ENCODE results near the gene TP53BP1.

The TP53BP1 gene

GRCh38 chr15:43410572-43411214 is 82.3 kb downstream of the TP53BP1 start:
- POLR2A ChIA-PET = interaction anchor here (0.6 kb wide), 1 partner anchor 193 kb away, joined by 3 read pairs; no protein-coding TSS in a partner anchor

GRCh38 chr15:43408789-43409188 is 84.2 kb downstream of the TP53BP1 start:
- Histone ChIP-seq H3K4me3 (ENCODE audit: control insufficient read depth in 1 of 7, extremely low read depth in 1 of 7, insufficient read depth in 4 of 7, low read depth in 2 of 7, low read length in 6 of 7) (no peak overlapping the region), H3K27me3 (replicated peaks in 2 of 5; ENCODE audit: control insufficient read depth in 4 of 5, insufficient read depth in 5 of 5, low read length in 4 of 5) (no peaks in the 10 kb centered on the region), H3K27ac (ENCODE audit: insufficient read depth in 1 of 2, low read depth in 1 of 2, low read length in 2 of 2, poor library complexity in 1 of 2, severe bottlenecking in 2 of 2) (no peak overlapping the region), H3K9me3 (ENCODE audit: control extremely low read depth in 1 of 5, control insufficient read depth in 4 of 5, insufficient read depth in 2 of 5, low read depth in 1 of 5, low read length in 4 of 5) (no peaks in the 10 kb centered on the region), H3K36me3 (ENCODE audit: control insufficient read depth in 4 of 4, insufficient read depth in 4 of 4, low read length in 3 of 4) (peaks cover 23 to 93% (median 63%) of the 10 kb centered on the region in 4 experiments), H3K4me1 (ENCODE audit: control extremely low read depth in 1 of 4, control insufficient read depth in 4 of 4, insufficient read depth in 4 of 4, low read length in 3 of 4) (no peaks in the 10 kb centered on the region)
- ChIA-PET POLR2A (interaction anchor here (0.5 kb wide), 1 partner anchor 1135 kb away, joined by 4 read pairs; no protein-coding TSS in a partner anchor), CTCF (interaction anchor here (0.5 kb wide), 1 partner anchor 349 kb away, joined by 3 read pairs; no protein-coding TSS in a partner anchor)
- no peak for DNase-seq
- 100% methylated on average over 4 of the region's 4 CpGs for WGBS (ENCODE audit: insufficient coverage)

More at GRCh38 chr15:43410572-43411214, 82.3 kb downstream of the TP53BP1 start:
- peaks cover 21 to 94% (median 60%) of the 10 kb centered on the region in 4 experiments for H3K36me3 ChIP-seq (ENCODE audit: control insufficient read depth in 4 of 4, insufficient read depth in 4 of 4, low read length in 3 of 4)
- H3K27ac ChIP-seq (ENCODE audit: insufficient read depth in 1 of 2, low read depth in 1 of 2, low read length in 2 of 2, poor library complexity in 1 of 2, severe bottlenecking in 2 of 2) = peak overlapping the region in 1 of 2 experiments; percentile 60
- CTCF ChIA-PET = interaction anchor here (1.3 kb wide), 1 partner anchor 14 kb away, joined by 5 read pairs; no protein-coding TSS in a partner anchor
- WGBS (ENCODE audit: insufficient coverage) = 100% methylated on average over 4 of the region's 5 CpGs
- H3K4me3 ChIP-seq (ENCODE audit: control insufficient read depth in 1 of 7, extremely low read depth in 1 of 7, insufficient read depth in 4 of 7, low read depth in 2 of 7, low read length in 6 of 7) = no peak overlapping the region
- no peaks in the 10 kb centered on the region for H3K9me3 ChIP-seq (ENCODE audit: control extremely low read depth in 1 of 5, control insufficient read depth in 4 of 5, insufficient read depth in 2 of 5, low read depth in 1 of 5, low read length in 4 of 5)
- no peaks in the 10 kb centered on the region for H3K27me3 ChIP-seq (replicated peaks in 2 of 5; ENCODE audit: control insufficient read depth in 4 of 5, insufficient read depth in 5 of 5, low read length in 4 of 5)
- peak in 1 of 3 donors; percentile 12 for DNase-seq
- H3K4me1 ChIP-seq (ENCODE audit: control extremely low read depth in 1 of 4, control insufficient read depth in 4 of 4, insufficient read depth in 4 of 4, low read length in 3 of 4) = no peaks in the 10 kb centered on the region

- DNase-seq = no peak
- CTCF ChIA-PET = interaction anchor here (1.1 to 1.6 kb wide), 2 partner anchors 11 to 17 kb away, joined by 3 to 5 read pairs; no protein-coding TSS in a partner anchor
- Histone ChIP-seq H3K4me1 (ENCODE audit: control extremely low read depth in 1 of 4, control insufficient read depth in 4 of 4, insufficient read depth in 4 of 4, low read length in 3 of 4) (no peaks in the 10 kb centered on the region), H3K27me3 (replicated peaks in 2 of 5; ENCODE audit: control insufficient read depth in 4 of 5, insufficient read depth in 5 of 5, low read length in 4 of 5) (no peaks in the 10 kb centered on the region), H3K4me3 (ENCODE audit: control insufficient read depth in 1 of 7, extremely low read depth in 1 of 7, insufficient read depth in 4 of 7, low read depth in 2 of 7, low read length in 6 of 7) (no peak overlapping the region), H3K9me3 (ENCODE audit: control extremely low read depth in 1 of 5, control insufficient read depth in 4 of 5, insufficient read depth in 2 of 5, low read depth in 1 of 5, low read length in 4 of 5) (no peaks in the 10 kb centered on the region), H3K36me3 (ENCODE audit: control insufficient read depth in 4 of 4, insufficient read depth in 4 of 4, low read length in 3 of 4) (peaks cover 25 to 92% (median 61%) of the 10 kb centered on the region in 4 experiments), H3K27ac (ENCODE audit: insufficient read depth in 1 of 2, low read depth in 1 of 2, low read length in 2 of 2, poor library complexity in 1 of 2, severe bottlenecking in 2 of 2) (no peak overlapping the region)
- whole genome bisulfite sequencing (ENCODE audit: insufficient coverage) = 100% methylated on average over 1 of the region's 2 CpGs
- POLR2A ChIA-PET = no interaction called here
Measured at GRCh38 chr15:43406808-43407207, 86.1 kb downstream of the TP53BP1 start.

GRCh38 chr15:43406189-43406588 is 86.8 kb downstream of the TP53BP1 start:
- ChIA-PET CTCF (interaction anchor here (1.6 kb wide), 1 partner anchor 11 kb away, joined by 5 read pairs; no protein-coding TSS in a partner anchor), POLR2A (no interaction called here)
- H3K4me3 ChIP-seq (ENCODE audit: control insufficient read depth in 1 of 7, extremely low read depth in 1 of 7, insufficient read depth in 4 of 7, low read depth in 2 of 7, low read length in 6 of 7) = no peak overlapping the region
- no peaks in the 10 kb centered on the region for H3K4me1 ChIP-seq (ENCODE audit: control extremely low read depth in 1 of 4, control insufficient read depth in 4 of 4, insufficient read depth in 4 of 4, low read length in 3 of 4)
- no peak for DNase-seq
- WGBS (ENCODE audit: insufficient coverage) = 100% methylated on average over 1 of the region's 2 CpGs
- peaks cover 26 to 93% (median 63%) of the 10 kb centered on the region in 4 experiments for H3K36me3 ChIP-seq (ENCODE audit: control insufficient read depth in 4 of 4, insufficient read depth in 4 of 4, low read length in 3 of 4)
- no peaks in the 10 kb centered on the region for H3K27me3 ChIP-seq (replicated peaks in 2 of 5; ENCODE audit: control insufficient read depth in 4 of 5, insufficient read depth in 5 of 5, low read length in 4 of 5)
- H3K27ac ChIP-seq (ENCODE audit: insufficient read depth in 1 of 2, low read depth in 1 of 2, low read length in 2 of 2, poor library complexity in 1 of 2, severe bottlenecking in 2 of 2) = no peak overlapping the region
- H3K9me3 ChIP-seq (ENCODE audit: control extremely low read depth in 1 of 5, control insufficient read depth in 4 of 5, insufficient read depth in 2 of 5, low read depth in 1 of 5, low read length in 4 of 5) = no peaks in the 10 kb centered on the region

- Histone ChIP-seq H3K36me3 (ENCODE audit: control insufficient read depth in 4 of 4, insufficient read depth in 4 of 4, low read length in 3 of 4) (peaks cover 28 to 94% (median 66%) of the 10 kb centered on the region in 4 experiments), H3K9me3 (ENCODE audit: control extremely low read depth in 1 of 5, control insufficient read depth in 4 of 5, insufficient read depth in 2 of 5, low read depth in 1 of 5, low read length in 4 of 5) (no peaks in the 10 kb centered on the region), H3K27ac (ENCODE audit: insufficient read depth in 1 of 2, low read depth in 1 of 2, low read length in 2 of 2, poor library complexity in 1 of 2, severe bottlenecking in 2 of 2) (no peak overlapping the region), H3K4me1 (ENCODE audit: control extremely low read depth in 1 of 4, control insufficient read depth in 4 of 4, insufficient read depth in 4 of 4, low read length in 3 of 4) (no peaks in the 10 kb centered on the region), H3K4me3 (ENCODE audit: control insufficient read depth in 1 of 7, extremely low read depth in 1 of 7, insufficient read depth in 4 of 7, low read depth in 2 of 7, low read length in 6 of 7) (no peak overlapping the region), H3K27me3 (replicated peaks in 2 of 5; ENCODE audit: control insufficient read depth in 4 of 5, insufficient read depth in 5 of 5, low read length in 4 of 5) (no peaks in the 10 kb centered on the region)
- DNase-seq = no peak
- no CpG with 5 or more reads among the region's 5 CpGs for WGBS (ENCODE audit: insufficient coverage)
- CTCF ChIA-PET = no interaction called here
- POLR2A ChIA-PET = no interaction called here
Measured at GRCh38 chr15:43404130-43404529, 88.8 kb downstream of the TP53BP1 start.

GRCh38 chr15:43403616-43404015 is 89.3 kb downstream of the TP53BP1 start:
- WGBS (ENCODE audit: insufficient coverage) = 97% methylated on average over 6 of the region's 8 CpGs
- Histone ChIP-seq H3K27me3 (replicated peaks in 2 of 5; ENCODE audit: control insufficient read depth in 4 of 5, insufficient read depth in 5 of 5, low read length in 4 of 5) (no peaks in the 10 kb centered on the region), H3K9me3 (ENCODE audit: control extremely low read depth in 1 of 5, control insufficient read depth in 4 of 5, insufficient read depth in 2 of 5, low read depth in 1 of 5, low read length in 4 of 5) (no peaks in the 10 kb centered on the region), H3K4me1 (ENCODE audit: control extremely low read depth in 1 of 4, control insufficient read depth in 4 of 4, insufficient read depth in 4 of 4, low read length in 3 of 4) (no peaks in the 10 kb centered on the region), H3K27ac (ENCODE audit: insufficient read depth in 1 of 2, low read depth in 1 of 2, low read length in 2 of 2, poor library complexity in 1 of 2, severe bottlenecking in 2 of 2) (no peak overlapping the region), H3K4me3 (ENCODE audit: control insufficient read depth in 1 of 7, extremely low read depth in 1 of 7, insufficient read depth in 4 of 7, low read depth in 2 of 7, low read length in 6 of 7) (no peak overlapping the region), H3K36me3 (ENCODE audit: control insufficient read depth in 4 of 4, insufficient read depth in 4 of 4, low read length in 3 of 4) (peaks cover 26 to 93% (median 65%) of the 10 kb centered on the region in 4 experiments)
- CTCF ChIA-PET = no interaction called here
- POLR2A ChIA-PET = no interaction called here
- no peak for DNase-seq

- POLR2A ChIA-PET = no interaction called here
- 100% methylated on average over 3 of the region's 3 CpGs for WGBS (ENCODE audit: insufficient coverage)
- no peak overlapping the region for H3K4me3 ChIP-seq (ENCODE audit: control insufficient read depth in 1 of 7, extremely low read depth in 1 of 7, insufficient read depth in 4 of 7, low read depth in 2 of 7, low read length in 6 of 7)
- DNase-seq = no peak
- H3K27me3 ChIP-seq (replicated peaks in 2 of 5; ENCODE audit: control insufficient read depth in 4 of 5, insufficient read depth in 5 of 5, low read length in 4 of 5) = no peaks in the 10 kb centered on the region
- H3K4me1 ChIP-seq (ENCODE audit: control extremely low read depth in 1 of 4, control insufficient read depth in 4 of 4, insufficient read depth in 4 of 4, low read length in 3 of 4) = no peaks in the 10 kb centered on the region
- peaks cover 30 to 93% (median 65%) of the 10 kb centered on the region in 4 experiments for H3K36me3 ChIP-seq (ENCODE audit: control insufficient read depth in 4 of 4, insufficient read depth in 4 of 4, low read length in 3 of 4)
- no peak overlapping the region for H3K27ac ChIP-seq (ENCODE audit: insufficient read depth in 1 of 2, low read depth in 1 of 2, low read length in 2 of 2, poor library complexity in 1 of 2, severe bottlenecking in 2 of 2)
- H3K9me3 ChIP-seq (ENCODE audit: control extremely low read depth in 1 of 5, control insufficient read depth in 4 of 5, insufficient read depth in 2 of 5, low read depth in 1 of 5, low read length in 4 of 5) = no peaks in the 10 kb centered on the region
- CTCF ChIA-PET = interaction anchor here (0.7 kb wide), 1 partner anchor 109 kb away, joined by 3 read pairs; no protein-coding TSS in a partner anchor
Measured at GRCh38 chr15:43402255-43402654, 90.7 kb downstream of the TP53BP1 start.
